Loucy (cell line): Measurements from ENCODE around the gene RAD51B.

Source experiments
- H2AFZ ChIP-seq: fragments of 200-600 bp; sonication (generic); 2 replicates; pipeline ENCODE4 v1.6.0; 2016; ENCODE audit warnings: antibody characterized with exemption, mild to moderate bottlenecking, low read length, moderate library complexity
- H3F3A ChIP-seq: fragments of 200-600 bp; 2 replicates; pipeline ENCODE4 v1.6.0; 2016; ENCODE audit warnings: antibody characterized with exemption, low read depth, mild to moderate bottlenecking
- H3K27me3 ChIP-seq: fragments of 200-600 bp; sonication (generic); 2 replicates; pipeline ENCODE4 v1.6.1; 2014; ENCODE audit warnings: low read length, mild to moderate bottlenecking; ENCODE audit not compliant: insufficient read depth, poor library complexity, severe bottlenecking
- H3K36me3 ChIP-seq: fragments of 200-600 bp; sonication (generic); 2 replicates; pipeline ENCODE4 v1.6.1; 2016; ENCODE audit warnings: low read length; ENCODE audit not compliant: insufficient read depth
- H3K4me1 ChIP-seq: fragments of 200-600 bp; sonication (generic); 2 replicates; pipeline ENCODE4 v1.5.1; 2014; ENCODE audit warnings: low read length, mild to moderate bottlenecking; ENCODE audit not compliant: insufficient read depth, poor library complexity, severe bottlenecking
- H3K4me2 ChIP-seq: fragments of 200-600 bp; sonication (generic); 2 replicates; pipeline ENCODE4 v1.6.0; 2014; ENCODE audit warnings: antibody characterized with exemption, low read length, low read depth, mild to moderate bottlenecking; ENCODE audit not compliant: poor library complexity, severe bottlenecking
- H3K4me3 ChIP-seq: fragments of 200-600 bp; sonication (generic); 2 replicates; pipeline ENCODE4 v1.5.1; 2014; ENCODE audit warnings: low read length, mild to moderate bottlenecking, mixed read lengths; ENCODE audit not compliant: poor library complexity, severe bottlenecking
- H3K79me2 ChIP-seq: fragments of 200-600 bp; sonication (generic); 2 replicates; pipeline ENCODE4 v1.6.1; 2014; ENCODE audit warnings: low read length; ENCODE audit not compliant: insufficient read depth
- H3K9ac ChIP-seq: fragments of 200-600 bp; sonication (generic); 2 replicates; pipeline ENCODE4 v1.6.0; 2014; ENCODE audit warnings: mild to moderate bottlenecking, low read depth, low read length, moderate library complexity; ENCODE audit not compliant: poor library complexity, severe bottlenecking
- H3K9me2 ChIP-seq: fragments of 200-600 bp; sonication (generic); replicated peaks from 2 replicates; pipeline ENCODE4 v1.6.1; 2016; ENCODE audit warnings: low read depth, low read length, mixed read lengths
- H3K9me3 ChIP-seq: fragments of 200-600 bp; sonication (generic); 2 replicates; pipeline ENCODE4 v1.6.1; 2014; ENCODE audit warnings: mild to moderate bottlenecking, antibody characterized with exemption, low read length, low read depth; ENCODE audit not compliant: insufficient read depth
- H4K20me1 ChIP-seq: fragments of 200-600 bp; sonication (generic); 2 replicates; pipeline ENCODE4 v1.6.0; 2014; ENCODE audit warnings: antibody characterized with exemption, low read length, mild to moderate bottlenecking; ENCODE audit not compliant: insufficient read depth, poor library complexity, severe bottlenecking
- CTCF ChIP-seq: fragments of 200-600 bp; sonication (generic); conservative IDR thresholded peaks from 2 replicates; pipeline ENCODE4 v1.5.1; 2014; ENCODE audit warnings: mild to moderate bottlenecking, antibody characterized with exemption, low read length
- EZH2phosphoT487 ChIP-seq: fragments of 200-600 bp; IDR thresholded peaks from 2 replicates; pipeline ENCODE4 v1.6.1; 2018; ENCODE audit warnings: antibody characterized with exemption, mild to moderate bottlenecking, moderate library complexity, borderline replicate concordance

Gene RAD51B

GRCh38 chr14:67982711-67983608 is 163.4 kb downstream of the RAD51B start:
- no peaks in the 10 kb centered on the region for H3K79me2 ChIP-seq
- no peaks in the 10 kb centered on the region for H3K36me3 ChIP-seq
- H4K20me1 ChIP-seq, result no peaks in the 10 kb centered on the region
- no peak overlapping the region for H2AFZ ChIP-seq
- TF ChIP-seq EZH2phosphoT487 (no peak), CTCF (no peak)
- H3K9ac ChIP-seq, result no peak overlapping the region
- no peak overlapping the region for H3K4me2 ChIP-seq
- H3K4me3 ChIP-seq, result no peak overlapping the region
- no peaks in the 10 kb centered on the region for H3K9me2 ChIP-seq
- no peaks in the 10 kb centered on the region for H3K27me3 ChIP-seq
- no peaks in the 10 kb centered on the region for H3K9me3 ChIP-seq
- no peaks in the 10 kb centered on the region for H3F3A ChIP-seq
- H3K4me1 ChIP-seq, result peaks cover 14% of the 10 kb centered on the region

GRCh38 chr14:67984274-67984673 is 164.7 kb downstream of the RAD51B start:
- Histone ChIP-seq H3K36me3 (no peaks in the 10 kb centered on the region), H3K27me3 (no peaks in the 10 kb centered on the region), H4K20me1 (no peaks in the 10 kb centered on the region), H3K9me2 (no peaks in the 10 kb centered on the region), H3K9ac (no peak overlapping the region), H3K4me1 (peaks cover 6% of the 10 kb centered on the region), H3K4me2 (no peak overlapping the region), H3K9me3 (no peaks in the 10 kb centered on the region), H3F3A (no peaks in the 10 kb centered on the region), H2AFZ (no peak overlapping the region), H3K79me2 (no peaks in the 10 kb centered on the region), H3K4me3 (no peak overlapping the region)
- no peak for TF ChIP-seq EZH2phosphoT487
- TF ChIP-seq CTCF, result no peak

GRCh38 chr14:67986131-67986841 is 166.7 kb downstream of the RAD51B start:
- Histone ChIP-seq H3F3A (no peaks in the 10 kb centered on the region), H4K20me1 (no peaks in the 10 kb centered on the region), H3K9me2 (no peaks in the 10 kb centered on the region), H3K9me3 (no peaks in the 10 kb centered on the region), H3K4me3 (no peak overlapping the region), H3K36me3 (no peaks in the 10 kb centered on the region), H3K4me2 (no peak overlapping the region), H3K9ac (no peak overlapping the region), H3K79me2 (no peaks in the 10 kb centered on the region), H2AFZ (no peak overlapping the region), H3K27me3 (no peaks in the 10 kb centered on the region), H3K4me1 (peaks cover 6% of the 10 kb centered on the region)
- TF ChIP-seq CTCF (no peak), EZH2phosphoT487 (no peak)
